GM21515 (cell line): ENCODE measurements around the gene POU3F3.

ENCODE experiments used
- ATAC-seq: cut with Tn5 transposase; IDR thresholded peaks from one replicate; pipeline ENCODE4 v1.9.1; 2021; ENCODE audit not compliant: unreplicated experiment

The POU3F3 gene

GRCh38 chr2:104853534-104854497 lies at the start of gene POU3F3:
TSS of gene POU3F3 (plus strand) at chr2:104854115. CDS start at chr2:104855511, 1,396 bp downstream.
- ATAC-seq = no peak

DNA sequence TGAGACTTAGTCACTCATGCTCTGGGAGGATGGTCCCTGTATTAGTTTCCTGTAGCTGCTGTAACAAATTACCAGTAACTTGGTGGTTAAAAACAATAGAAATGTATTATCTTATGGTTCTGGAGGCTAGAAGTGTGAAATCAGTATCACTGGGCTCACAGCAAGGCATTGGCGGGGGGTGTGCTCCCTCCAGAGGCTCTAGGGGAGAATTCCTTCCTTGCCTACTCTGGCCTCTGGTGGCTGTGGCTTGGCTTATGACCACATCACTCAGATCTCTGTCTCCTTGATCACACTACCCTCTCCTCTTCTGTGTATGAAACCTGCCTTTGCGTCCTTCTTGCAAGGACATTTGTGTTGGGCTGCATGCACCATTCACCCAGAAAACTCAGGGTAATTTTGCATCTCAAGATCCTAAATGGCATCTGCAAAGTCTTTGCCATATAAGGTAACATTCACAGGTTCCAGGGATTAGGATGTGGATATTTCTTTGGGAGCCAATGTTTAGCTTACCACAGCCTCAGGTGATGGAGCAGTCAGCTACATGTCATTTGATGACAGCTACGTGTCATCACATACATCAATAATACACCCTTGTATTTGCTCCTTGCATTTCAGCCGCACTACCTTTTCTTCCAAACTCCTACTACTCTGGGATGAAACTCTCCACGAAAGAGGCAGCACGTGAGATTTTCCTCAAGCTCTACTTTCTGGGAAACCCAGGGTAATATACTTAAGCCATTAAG lies 49.6 kb upstream of the POU3F3 start:
- ATAC-seq = no peak

DNA sequence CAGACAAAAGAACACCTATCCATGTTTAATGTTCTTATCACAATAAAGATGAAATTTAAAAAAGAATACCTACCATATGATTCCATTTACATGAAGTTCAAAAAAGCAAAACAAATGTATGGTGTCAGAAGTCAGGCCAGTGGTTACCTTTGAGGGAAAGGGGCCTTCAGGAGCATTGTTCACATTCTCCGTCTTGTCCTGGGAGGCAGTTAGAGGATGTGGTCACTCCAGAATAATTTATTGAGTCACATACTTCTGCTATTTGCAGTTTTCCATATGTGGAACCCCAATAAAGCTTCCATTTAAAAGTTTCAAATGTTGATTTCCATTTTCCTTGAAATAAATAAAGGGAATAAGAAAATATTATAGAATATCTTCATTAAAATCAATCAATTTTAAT lies 41.6 kb upstream of the POU3F3 start:
- ATAC-seq = no peak

- no peak for ATAC-seq
These were observed 37.8 kb upstream of the POU3F3 start for GRCh38 chr2:104816143-104816542.

GRCh38 chr2:104818264-104818663 lies 35.7 kb upstream of the POU3F3 start:
- ATAC-seq = no peak

DNA sequence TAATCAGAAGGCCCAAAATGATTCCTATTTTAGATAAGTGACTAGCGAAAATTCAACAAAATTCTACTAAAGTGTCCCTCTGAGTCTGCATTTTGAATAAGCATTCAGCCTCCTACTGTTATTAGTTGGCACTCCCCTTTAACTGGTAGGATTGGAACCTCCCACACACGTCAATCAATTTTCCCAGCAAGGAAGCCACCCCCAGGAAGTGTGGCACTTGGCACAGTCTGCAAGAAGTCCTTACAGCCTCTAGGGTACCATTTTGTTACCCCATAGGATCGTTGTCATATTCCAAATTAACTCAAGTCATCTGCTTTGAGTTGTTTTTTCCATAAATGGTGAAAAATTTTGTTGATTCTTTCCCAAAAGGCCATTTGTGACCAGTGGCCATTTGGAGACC lies 33.8 kb upstream of the POU3F3 start:
- ATAC-seq = no peak

DNA sequence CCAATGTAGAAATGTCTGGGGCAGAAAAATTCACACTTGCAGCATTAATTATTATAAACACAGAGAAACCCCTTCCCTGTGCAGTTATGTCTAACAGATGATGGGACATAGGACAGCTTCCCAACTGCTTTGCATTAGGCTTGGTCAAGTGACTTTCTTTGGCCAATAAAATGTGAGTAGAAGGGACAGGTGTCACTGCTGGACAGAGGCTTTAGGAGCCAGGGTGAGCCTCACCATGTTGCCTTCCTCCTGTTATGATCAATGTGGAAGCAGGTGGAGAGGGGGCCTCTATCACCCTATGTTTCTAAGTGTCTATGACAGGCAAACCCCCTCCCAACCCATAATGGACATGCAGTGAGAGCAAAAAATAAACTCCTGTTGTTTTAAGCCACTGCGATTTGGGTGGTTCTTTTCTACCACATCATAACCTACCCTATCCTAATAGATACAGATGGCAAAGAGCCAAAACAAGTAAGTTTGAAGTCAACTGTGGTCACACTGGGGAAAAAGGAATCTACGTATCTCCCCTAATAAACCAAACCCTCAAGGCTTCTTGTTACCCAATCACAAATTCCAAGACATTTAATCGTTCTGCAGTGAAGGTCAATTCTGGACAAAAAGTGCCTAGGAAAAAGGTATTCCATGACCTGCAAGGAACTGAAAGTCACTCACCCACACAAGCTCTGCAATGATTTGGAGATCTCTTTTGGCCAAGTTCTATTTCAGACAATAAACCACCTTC lies 28.6 kb upstream of the POU3F3 start:
- ATAC-seq = no peak

DNA sequence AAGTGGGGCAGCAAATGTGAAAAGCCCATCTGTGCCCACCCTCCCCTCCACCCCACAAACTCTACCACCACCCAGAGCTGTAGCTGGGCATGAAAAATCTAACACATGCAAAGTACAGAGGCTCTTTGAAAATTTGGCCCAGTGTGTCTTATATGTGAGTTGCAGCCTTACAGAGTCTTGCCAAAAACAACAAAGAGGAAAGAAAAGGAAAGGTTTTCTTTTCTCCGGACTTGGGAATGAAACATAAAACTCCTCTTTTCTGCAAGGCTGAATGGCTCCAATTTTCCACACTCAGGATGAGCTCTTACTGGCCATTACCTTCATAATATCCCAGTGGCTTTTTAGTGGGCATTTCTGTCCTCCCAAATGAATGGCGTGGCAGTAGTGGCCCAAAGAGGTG lies 27.9 kb upstream of the POU3F3 start:
- no peak for ATAC-seq

DNA sequence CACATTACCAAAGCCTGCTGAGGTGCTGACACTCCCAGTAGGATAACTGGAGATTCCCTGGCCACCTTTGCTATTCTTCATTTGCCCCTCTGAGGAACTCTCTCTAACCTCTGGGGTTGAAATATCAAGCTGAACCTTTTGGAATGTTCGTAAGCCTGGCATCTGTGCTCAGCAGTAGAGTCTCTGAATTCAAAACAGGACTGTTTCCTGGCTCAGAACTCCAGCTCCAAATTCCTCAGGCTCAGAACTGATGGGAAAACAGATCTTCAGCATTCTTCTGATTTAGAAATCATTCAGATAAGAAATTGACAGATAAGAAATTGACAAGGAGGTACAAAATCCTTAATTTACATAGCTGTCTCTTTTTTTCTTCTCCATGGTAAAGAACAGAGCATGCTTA lies 22.2 kb upstream of the POU3F3 start:
- no peak for ATAC-seq

- no peak for ATAC-seq
These were observed 19.3 kb upstream of the POU3F3 start for GRCh38 chr2:104834431-104835153.

DNA sequence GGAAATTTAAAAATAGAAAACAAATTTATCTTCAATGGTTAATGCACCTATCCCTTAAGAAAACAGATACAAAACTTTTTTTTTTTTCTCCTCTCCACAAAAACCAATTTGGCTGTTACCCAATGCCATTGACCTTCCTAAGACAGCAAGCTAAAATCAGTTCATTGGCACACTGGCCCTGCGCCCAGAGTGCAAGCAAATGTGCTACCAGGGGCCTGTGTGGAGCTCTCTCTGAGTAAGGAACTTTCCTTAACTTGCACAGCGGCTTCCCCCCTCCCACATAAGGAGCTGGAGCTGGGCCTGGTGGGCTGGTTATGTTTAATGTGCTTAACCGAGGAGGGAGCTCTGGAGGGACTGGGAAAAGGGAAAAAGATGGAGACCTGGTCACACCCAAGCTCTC lies 17.6 kb upstream of the POU3F3 start:
- no peak for ATAC-seq

DNA sequence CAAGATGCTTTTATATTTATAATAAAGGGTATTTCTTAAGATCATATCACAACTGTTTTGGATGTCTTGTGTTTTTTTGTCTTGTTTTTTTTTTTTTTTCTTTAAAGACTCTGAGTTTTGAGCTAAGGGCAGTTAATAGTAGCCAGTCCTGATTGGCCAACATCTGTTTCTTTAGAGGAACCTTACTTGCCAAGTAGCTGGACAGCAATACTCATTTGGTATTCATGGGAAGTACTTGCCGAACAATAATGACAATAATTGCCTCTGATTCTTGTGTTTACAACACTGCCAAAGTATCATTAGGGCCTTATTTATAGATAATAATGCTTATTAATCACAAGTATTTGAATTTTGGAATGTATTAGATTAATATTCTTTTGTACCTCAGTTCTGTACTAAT lies 17.1 kb upstream of the POU3F3 start:
- no peak for ATAC-seq

DNA sequence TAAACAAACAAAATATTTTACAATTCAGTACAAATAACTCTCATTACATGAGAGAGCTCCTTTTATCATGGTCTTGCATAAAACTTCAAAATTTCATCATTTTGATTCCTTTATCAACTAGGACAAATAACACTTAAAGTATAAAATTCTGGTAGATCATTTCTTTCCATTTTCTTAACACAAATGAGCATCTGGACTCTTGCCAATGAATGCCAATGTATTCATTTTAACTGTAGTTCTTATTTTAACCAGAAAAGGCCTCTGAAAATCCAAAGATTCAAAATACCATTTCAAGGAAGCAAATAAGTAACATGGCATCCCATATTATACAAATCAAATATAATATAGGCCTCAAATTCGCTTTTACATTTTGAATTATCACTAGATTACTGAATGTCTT lies 13.8 kb upstream of the POU3F3 start:
- ATAC-seq = no peak

DNA sequence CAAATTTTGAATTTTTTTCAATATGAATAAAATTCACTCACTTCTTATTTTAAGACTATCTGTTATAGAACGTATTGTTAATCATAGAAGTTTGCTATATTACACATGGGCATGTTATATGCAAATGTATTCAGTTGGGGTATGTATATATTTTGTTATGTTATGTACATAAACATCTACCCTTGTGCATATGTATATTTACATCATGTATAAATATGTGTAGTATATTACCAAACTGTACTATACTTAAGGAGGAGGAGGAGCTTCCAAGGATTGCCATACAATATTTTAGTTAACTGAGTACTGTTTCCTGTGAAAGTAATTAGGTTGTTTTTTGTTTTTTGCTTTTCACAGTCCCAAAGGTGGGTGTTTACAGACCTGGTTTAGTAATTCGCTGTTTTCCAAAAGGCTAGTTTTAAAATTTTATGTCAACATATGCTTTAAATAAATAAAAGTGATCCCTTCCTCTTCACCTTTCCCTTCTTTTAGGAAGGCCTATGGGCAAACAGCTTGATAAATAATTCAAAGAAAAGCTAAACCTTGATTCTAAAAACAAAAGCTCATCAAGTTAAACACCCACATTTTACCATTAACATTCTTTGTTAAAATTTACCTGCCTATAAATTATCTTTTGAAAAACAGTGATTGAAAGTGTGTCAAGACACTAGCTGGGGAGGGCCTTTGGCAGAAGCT lies 12.9 kb upstream of the POU3F3 start:
- ATAC-seq = no peak

DNA sequence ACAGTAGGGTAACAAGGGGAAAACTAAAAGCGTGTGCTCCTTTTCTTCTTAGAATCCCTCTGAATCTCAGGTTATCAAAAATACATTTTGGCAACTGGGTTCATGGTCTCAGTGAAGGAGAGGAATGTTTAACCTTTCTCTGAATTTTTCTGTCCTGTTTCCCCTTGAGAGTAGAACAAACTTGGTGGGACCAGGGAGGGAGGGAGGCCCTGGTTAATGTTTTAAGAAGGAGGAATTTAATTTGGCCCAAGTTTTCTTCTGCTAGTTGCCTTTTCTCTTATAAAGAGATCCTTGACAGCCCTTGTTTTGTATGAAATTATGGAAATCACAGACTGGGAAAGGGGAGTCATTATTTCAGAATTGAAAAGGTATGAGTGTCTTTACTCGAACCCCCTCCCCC lies 12.2 kb upstream of the POU3F3 start:
- no peak for ATAC-seq

GRCh38 chr2:104844807-104845551 lies 8.9 kb upstream of the POU3F3 start:
- no peak for ATAC-seq

GRCh38 chr2:104845552-104845931 lies 8.4 kb upstream of the POU3F3 start:
- ATAC-seq = no peak

DNA sequence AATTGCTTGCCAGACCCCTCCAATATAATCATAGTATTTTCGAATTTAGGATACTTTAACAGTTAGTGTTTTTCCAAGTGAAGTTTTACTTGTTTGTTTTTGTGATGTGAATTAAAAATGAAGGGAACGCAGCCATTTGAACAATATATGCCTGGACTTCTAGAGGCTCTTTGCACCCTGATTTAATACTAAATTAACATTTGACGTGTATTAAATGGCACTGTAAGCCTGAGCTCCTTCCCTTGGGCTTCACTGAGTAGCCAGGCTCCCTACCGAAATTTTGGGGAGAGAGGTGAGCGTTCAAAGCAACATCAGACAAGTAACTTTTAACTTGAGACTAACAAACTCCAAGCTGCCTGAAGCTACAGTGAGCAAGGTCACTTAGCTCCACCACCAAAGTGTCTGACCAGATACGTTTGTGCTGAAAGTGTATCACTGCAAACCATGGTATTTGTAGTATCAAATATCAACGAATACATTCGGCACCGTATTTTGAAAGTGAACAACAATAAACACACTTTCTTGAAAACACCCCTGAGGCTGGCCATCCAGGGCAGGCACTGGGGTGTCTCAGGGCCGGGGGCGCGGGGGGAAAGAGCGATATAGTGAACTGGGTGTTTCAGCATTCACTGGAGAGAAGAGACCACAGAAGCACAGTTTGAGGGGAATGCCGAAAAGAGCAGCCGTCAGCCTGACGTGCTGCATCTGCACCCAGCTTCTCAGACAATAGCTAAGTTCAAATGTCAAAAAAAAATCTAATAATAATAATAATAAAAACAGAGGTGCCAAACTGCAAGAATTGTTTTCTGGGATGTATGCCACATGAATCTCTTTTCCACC lies 7.7 kb upstream of the POU3F3 start:
- no peak for ATAC-seq
